ENCODE data around the gene LRRC25.

LRRC25 gene

DNA sequence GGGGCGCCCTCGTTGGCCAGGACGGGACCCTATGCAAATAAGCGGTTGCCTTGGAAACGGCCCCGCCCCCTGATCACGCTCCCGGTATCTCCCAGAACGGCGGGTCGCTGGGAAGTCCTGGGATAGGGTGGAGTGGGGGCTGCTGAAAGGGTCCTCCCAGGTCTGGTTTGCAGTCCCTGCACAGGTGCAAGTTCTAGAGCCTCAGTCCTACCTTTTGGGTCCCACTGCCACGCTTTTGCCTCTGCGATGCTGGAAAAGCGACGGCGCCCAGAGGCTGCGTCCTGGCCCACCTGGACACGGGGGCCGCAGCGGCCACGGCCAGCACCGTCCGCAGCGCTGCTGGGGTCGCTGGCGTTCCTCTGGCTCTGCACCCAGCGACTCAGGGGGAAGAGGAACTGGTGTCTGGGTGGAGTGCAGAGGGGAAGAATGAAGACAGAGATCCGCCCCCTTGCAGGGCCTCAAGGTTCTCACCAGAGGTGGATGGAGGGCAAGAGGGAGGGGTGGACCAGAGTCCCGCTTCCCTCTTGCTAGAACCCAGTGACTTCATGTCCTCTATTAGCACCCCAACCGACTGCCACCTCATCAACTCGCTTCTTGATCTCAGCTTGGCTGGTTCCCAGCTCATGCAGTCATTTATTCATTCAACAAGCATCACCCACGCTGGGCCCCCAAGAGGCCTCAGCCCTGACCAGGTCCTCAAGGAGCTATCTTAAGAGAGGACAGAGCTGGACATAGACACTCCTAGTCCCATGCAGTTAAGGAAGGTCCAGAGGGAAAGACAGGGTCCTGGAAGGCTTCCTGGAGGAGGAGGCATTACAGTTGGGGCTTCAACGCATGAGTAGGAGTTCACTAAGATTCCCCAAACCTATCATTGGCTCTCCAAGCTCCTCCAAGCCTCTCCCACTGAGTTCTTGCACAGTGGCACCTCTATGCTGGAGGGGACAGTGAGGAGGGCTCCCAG lies at the start of gene LRRC25:
LRRC25 (minus strand) TSS at position 381 of the 961 bp plus-strand sequence. CDS start 659 bp downstream, outside the sequence.
- DNase-seq: peak; percentile 65

GRCh38 chr19:18446811-18447359 lies 49.5 kb upstream of the LRRC25 start:
- no peak for DNase-seq

- no peak for DNase-seq
These were observed 48.9 kb upstream of the LRRC25 start for GRCh38 chr19:18446145-18446810.

DNA sequence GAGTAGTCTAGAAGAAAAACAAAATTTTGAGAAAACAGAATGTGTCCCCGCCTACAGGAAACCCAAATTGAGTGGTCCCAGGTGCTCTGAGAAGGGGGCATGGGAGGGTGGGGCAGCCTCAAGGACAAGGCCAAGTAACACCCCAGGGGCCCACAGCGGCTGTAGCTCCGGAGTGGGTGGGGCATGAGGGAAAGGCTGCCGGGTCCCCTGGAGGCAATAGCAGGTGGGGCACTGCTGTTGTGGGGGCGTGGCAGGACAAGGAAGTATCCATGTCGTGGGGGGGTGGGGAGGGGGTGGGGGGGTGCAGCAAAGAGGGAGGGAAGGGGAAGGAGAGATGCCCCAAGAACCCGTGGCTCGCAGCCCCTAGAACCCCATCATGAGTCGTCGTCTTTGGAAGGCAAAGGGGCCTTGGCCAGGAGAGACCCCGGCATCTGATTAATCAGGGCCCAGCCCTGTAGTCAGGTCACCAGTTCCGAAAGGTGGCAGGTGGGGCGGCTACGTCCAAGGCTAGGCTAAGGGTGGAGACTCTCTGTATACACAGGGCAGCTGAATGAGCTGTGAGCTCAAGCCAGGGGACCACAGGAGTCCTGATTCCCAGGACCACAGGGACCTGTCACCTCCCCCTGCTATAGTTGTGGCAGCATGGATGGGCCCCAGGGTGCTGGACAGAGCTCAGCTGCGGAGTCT lies 48.0 kb upstream of the LRRC25 start:
- DNase-seq: no peak

- DNase-seq: no peak
These were observed 47.1 kb upstream of the LRRC25 start for GRCh38 chr19:18444513-18444912.

GRCh38 chr19:18443831-18444230 lies 46.4 kb upstream of the LRRC25 start:
- DNase-seq: no peak

DNA sequence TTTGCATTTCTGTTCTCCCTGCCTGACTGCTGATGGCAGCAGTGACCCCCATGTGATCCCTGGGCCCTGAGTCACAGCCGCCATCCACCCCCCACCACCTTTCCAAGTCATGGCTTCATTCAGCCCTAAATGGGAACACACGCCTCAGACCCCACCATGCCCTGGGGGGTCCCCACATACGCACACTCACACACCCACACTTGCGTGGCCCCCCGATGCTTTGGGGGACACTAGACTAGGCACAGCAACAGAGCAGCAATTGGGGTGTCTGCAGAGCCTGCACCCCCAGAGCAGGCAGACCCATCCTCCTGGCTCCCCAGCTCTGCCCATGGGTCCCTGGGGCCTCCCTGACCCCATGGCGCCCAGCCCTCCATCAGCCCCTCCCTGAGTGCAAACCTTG lies 46.0 kb upstream of the LRRC25 start:
- no peak for DNase-seq

GRCh38 chr19:18442941-18443340 lies 45.5 kb upstream of the LRRC25 start:
- no peak for DNase-seq

DNA sequence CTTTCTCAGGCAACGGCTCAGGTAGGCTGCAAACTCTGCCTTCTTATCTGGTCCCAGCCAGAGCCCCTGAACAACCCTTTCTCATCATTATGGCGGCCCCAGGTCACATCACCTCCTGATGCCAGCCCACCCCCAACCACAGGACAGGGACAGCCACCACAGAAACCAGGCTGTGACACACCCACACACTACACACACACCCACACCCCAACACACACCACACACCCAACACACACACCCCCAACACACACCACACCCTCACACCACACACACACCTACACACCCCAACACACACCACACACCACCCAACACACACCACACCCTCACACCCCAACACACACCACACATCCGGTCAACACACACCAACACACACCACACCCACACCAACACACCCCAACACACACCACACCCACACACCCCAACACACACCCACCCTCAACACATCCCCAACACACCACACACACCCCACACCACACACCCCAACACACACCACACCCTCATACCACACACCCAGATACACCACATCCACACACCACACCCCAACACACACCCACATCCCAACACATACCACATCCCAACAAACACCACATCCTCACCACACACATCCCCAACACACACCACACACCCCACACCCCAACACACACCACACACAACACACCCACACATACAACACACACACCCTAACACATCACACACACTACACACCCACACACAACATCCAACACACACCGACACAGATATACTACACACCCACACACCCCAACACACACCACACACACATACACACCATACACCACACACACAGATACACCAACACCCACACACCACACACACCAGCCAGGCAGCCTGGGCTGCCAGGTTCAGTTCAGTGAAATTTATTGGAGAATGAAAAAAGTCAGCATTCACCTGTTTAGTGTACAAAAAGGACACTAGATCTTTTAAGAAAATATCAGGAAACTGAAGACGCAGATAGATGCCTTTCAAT lies 44.7 kb upstream of the LRRC25 start:
- DNase-seq: no peak

DNA sequence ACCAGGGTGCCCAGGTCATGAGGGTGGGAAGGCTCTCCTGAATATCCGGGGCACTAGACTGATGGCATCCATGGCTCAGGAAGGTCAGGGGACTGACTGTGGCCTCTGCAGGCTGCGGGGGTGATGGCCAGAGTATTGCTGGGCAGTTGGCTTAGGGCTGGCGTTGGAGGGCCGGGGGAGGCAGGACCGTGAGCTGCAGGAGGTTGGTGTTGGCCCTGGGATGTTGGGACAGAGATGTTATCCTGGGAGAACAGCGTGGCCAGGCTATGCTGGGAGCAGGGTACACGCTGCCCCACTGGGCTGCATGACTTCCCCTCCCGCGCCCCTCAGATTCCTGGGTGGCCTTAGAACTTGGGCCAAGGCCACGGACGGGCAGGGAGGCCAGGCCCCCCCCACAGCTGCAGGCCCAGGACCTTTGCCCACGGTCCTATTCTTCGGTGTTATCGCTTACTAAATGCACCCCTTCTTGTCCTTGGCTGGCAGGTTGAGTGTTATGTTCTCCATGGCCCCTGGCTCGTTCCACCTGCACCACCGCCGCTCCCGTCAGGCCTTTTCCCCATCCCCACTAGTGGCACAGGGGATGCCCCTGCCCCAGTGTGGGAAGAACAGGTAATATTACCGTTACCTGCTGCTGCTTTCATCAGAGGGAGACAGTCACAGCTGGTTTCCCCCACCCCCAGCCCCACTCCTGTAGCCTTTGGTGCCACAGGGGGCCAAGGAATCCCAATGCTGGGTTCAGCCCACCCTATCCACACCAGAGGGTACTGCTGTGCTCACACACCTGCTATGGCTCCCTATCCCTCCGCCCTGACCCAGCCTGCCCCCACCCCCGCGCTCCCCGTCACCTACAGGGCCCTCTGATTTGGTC lies 43.7 kb upstream of the LRRC25 start:
- no peak for DNase-seq

DNA sequence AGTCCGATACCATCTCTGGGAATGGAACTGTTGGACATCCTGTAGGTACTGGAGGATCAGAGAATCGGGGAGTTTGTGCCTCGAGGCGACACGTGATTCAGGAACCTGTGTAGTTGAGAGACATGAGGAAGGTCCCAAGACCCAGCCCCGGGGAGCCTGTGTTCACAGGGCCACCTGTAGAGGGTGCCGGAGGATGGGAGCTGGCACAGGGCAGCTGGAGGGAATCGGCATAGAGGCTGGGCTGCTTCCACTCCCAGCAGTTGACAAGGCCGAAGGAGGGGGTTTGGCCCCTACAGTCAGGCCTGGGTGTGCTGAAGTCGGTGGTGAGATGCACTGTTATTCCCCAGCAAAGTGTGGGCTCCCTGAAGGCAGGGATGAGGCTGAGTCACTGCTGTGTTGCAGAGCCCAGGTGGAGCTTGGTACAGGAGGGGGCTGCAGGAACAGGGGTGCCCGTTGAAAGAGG lies 43.0 kb upstream of the LRRC25 start:
- DNase-seq: peak; percentile 57

- DNase-seq: no peak
These were observed 42.5 kb upstream of the LRRC25 start for GRCh38 chr19:18439910-18440237.

GRCh38 chr19:18439025-18439909 lies 41.8 kb upstream of the LRRC25 start:
- DNase-seq: no peak

DNA sequence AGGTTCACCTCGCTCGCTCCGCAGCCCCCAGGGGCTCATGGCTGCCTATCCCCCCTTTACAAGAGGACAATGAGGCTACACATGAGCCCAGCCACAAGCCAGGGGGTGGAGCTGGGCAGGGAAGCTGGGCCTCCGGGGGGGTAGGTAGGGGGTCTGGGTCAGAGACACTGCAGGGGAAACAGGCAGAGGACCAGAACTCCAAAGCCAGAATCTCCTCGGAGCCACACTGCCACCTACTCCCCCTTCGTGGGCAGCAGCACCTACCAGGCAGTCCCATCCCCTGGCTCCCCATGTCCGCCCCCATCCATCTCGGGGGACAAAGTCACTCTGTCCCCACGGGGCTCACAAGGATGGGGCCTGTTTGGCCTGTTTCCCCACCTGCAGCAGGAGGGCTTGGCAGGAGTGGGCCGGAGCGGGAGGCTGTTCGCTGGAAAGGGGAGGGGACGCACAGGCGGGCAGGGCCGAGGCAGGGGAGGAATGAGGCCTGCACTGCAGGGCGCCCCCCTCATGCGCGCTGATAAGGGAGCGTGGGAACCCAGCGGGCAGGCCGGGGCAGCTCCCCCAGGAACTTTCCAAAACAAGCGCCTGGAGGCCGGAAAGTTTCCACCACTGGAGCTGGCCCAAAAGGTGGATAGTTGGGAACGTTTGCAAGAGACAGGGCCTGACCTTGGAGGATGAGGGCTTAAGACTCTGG lies 41.1 kb upstream of the LRRC25 start:
- DNase-seq: no peak

GRCh38 chr19:18437491-18438330 lies 40.3 kb upstream of the LRRC25 start, which contains the start of gene ISYNA1:
Gene ISYNA1 (minus strand): TSS chr19:18438133. CDS start chr19:18437979, 154 bp downstream.
- DNase-seq: peak; percentile 83

DNA sequence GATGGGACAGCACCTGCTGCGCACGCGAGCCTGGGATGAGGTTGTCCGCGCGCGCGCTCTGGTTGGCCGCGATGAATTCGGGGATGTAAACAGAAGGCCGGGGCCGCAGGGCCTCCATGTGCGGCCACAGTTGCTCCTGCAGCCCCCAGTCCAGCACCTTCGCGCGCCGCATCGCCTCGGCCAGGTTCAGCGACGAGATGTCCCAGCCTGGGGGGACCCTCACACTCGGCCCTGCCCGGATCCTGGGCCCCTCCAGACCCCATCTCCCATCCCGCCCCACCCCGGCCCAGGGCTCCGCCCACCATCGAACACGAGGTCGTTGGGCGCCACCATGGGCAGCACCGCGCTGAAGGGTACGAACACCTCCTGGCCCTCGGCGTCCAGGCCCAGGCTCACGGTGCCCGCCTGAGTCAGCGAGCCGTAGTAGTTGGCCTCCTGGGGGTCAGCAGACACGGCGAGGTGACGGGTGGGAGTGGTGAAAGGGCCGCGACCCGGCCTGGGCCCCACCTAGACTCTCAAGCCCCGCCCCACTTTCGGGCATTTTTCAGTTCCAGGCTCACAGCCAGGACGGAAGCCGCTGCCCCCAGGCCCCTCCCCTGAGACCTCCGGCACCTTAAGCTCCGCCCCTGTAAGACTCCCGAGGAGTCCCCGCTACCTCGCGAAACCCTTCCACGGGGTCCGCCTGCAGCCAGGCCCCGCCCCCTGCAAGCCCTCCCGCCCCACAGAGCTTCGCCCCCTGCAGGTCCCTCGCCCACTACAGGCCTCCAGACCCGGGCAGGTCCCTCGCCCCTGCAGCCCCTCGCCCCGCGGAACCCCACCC lies 39.5 kb upstream of the LRRC25 start:
- peak; percentile 69 for DNase-seq

All from DMS53 (cell line).